Measurements from ENCODE around the gene AFM.

GRCh38 chr4:73447671-73448070 lies 33.9 kb upstream of the AFM start:
- TF ChIP-seq CTCF (IDR thresholded peaks at IDR 0.05; ENCODE audit: poor library complexity) = no peak
- TF ChIP-seq EZH2 (IDR thresholded peaks at IDR 0.05; ENCODE audit: borderline replicate concordance) = no peak
